Cerebellar nuclear complex (tissue), 1 donor: ENCODE results near the gene TIMM10.

Source experiments
- DNase-seq, 2 experiments: peaks; one replicate each; lab custom pipeline; 2025; lab: John Stamatoyannopoulos, UW

The TIMM10 gene

DNA sequence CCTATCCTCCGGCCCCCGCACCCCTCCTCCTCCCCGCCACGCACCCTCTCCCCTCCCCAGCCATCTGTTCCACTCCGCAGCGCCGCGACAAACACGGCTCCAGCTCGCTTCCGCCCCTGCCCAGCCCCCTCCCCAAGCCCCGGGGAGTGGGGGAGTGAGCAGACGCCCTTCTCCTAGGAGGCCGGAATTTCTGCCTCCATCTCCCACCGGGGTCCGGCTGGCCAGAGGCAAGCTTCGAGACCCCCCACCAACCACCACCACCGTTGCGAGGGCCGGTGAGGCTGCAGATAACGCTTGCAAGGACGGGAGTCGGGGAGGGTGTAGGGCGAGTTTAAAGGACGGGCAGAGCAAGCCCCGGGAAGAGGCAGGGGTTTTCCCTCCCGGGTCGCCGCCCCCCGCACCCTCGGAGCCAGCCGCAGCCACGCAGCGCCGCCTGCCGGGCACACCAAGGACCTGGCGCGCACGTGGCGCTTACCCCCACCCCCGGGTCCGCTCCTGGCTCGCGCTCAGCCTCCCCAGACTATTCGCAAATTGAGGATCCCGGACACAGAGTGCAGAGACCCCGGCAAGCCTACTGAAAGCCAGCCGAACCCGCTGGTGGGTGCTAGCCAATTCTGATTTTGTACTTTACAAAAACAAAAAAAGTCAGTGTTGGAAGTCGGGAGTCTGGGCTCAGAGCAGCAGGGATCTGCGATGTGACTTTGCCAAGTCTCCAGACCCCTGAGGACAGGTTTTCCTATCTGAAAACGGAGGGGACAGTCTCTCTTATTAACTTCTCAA is 47.6 kb downstream of the TIMM10 start:
- DNase-seq: no peak

- DNase-seq: no peak
Measured at GRCh38 chr11:57481915-57482781, 48.4 kb downstream of the TIMM10 start.

DNA sequence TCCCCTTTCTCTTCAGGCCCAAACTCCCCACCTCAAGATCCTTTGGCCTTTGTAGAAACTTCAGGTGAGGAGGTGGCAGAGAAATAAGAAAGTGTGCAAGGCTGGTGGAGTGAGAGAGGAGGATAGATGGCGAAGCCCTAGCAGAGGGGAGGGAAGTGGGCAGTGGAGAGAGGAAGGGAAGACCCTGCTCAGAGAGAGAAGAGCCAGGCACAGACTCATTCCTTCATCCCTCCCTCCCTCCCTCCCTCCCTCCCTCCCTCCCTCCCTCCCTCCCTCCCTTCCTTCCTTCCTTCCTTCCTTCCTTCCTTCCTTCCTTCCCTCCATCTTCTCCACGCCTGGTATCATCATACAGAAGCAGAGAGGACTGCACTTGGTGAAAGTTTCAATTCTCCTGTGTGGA is 49.2 kb downstream of the TIMM10 start:
- no peak for DNase-seq

GRCh38 chr11:57480409-57481137 is 50.0 kb downstream of the TIMM10 start:
- DNase-seq: no peak

GRCh38 chr11:57479911-57480310 is 50.6 kb downstream of the TIMM10 start:
- DNase-seq: no peak

- no peak for DNase-seq
Measured at GRCh38 chr11:57479021-57479663, 51.4 kb downstream of the TIMM10 start.
